G401 (cell line): Measurements from ENCODE around the gene SLC35E2B. TPM values are rescaled to one million over a fixed set of nuclear protein-coding genes. Genes with fewer than 3 reads are reported as not detected.
A peak's percentile ranks its signal among the peaks of the same experiment; 100 is the strongest.
"Not testable (repeated sequence)": the region's sequence is repeated elsewhere in the genome, so short reads cannot be mapped to it uniquely, and the experiment has no call there.

Source experiments
- DNase-seq: peaks from one replicate; pipeline ENCODE4 v3.0.0-alpha.2; 2015; ENCODE audit warnings: low spot score
- in situ Hi-C: cut with HindIII; loops from 2 replicates; pipeline ENCODE4 v1.10.0; 2016; ENCODE audit warnings: low sequenced_read_pairs, mixed read lengths
- total RNA-seq: library from RNA; depleted of rRNA; stranded (reverse); fragments of >200 nt; shearing (Covaris generic); gene quantifications from 2 replicates; pipeline ENCODE4 v1.2.3, GENCODE V29; 2014

SLC35E2B gene
- total RNA-seq, 1 experiment from 2014 or later, result 25.2 TPM

GRCh38 chr1:1678581-1679380 lies 13.8 kb downstream of the SLC35E2B start:
- in situ Hi-C loops, result no loop called here
- DNase-seq, result no peak

DNA sequence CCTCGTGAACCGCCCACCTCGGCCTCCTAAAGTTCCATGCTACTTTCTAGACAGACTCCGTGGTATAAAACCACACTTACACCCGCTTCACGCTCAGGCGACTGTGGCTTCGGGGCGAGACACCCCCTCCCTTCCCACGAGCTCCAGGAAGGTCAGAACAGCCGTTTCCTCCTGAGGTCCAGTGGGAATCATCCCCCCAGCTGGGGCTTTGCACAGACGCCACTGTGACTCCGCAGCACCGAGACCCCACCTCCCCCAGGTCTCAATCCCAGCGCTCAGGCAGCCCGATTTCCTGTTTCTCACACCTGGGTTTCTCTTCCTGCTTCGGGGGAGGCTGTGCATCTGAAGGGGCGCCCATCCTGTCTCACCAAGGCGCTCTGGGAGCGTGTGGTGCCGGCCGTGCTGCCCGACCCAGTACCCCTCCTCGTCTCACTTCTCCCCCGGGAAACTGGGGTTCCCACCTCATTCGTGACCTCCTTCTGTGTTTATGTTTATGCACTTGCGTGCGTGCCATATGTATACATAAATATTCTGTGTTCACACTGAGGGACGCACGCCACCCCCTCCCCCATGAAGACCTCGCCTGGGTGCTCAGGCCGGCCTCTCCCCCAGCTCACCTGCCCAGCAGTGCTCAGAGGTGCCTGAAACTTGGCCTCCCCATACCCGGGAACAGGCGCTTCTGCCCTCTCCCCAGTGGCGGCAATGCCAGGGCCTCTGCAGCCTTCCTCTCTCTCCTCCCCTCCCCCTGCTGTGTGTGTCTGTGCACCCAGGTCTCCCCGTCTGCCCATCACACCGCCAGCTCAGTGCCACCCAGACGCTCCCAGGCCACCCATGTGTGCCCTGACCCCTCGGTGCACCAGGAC lies 14.6 kb downstream of the SLC35E2B start:
- DNase-seq, result no peak
- in situ Hi-C loops, result no loop called here

GRCh38 chr1:1676087-1676486 lies 16.5 kb downstream of the SLC35E2B start:
- peak; percentile 12 for DNase-seq
- in situ Hi-C loops, result not testable (repeated sequence)

GRCh38 chr1:1675218-1675617 lies 17.4 kb downstream of the SLC35E2B start:
- in situ Hi-C loops, DNase-seq: not testable (repeated sequence)

GRCh38 chr1:1674806-1675205 lies 17.8 kb downstream of the SLC35E2B start:
- in situ Hi-C loops, DNase-seq: not testable (repeated sequence)

GRCh38 chr1:1672181-1672965 lies 20.2 kb downstream of the SLC35E2B start:
- in situ Hi-C loops, result no loop called here
- DNase-seq, result no peak

GRCh38 chr1:1671365-1672119 lies 21.1 kb downstream of the SLC35E2B start:
- no peak for DNase-seq
- in situ Hi-C loops, result no loop called here

- no peak for DNase-seq
- in situ Hi-C loops, result no loop called here
Measured at GRCh38 chr1:1670866-1671265, 21.7 kb downstream of the SLC35E2B start.

DNA sequence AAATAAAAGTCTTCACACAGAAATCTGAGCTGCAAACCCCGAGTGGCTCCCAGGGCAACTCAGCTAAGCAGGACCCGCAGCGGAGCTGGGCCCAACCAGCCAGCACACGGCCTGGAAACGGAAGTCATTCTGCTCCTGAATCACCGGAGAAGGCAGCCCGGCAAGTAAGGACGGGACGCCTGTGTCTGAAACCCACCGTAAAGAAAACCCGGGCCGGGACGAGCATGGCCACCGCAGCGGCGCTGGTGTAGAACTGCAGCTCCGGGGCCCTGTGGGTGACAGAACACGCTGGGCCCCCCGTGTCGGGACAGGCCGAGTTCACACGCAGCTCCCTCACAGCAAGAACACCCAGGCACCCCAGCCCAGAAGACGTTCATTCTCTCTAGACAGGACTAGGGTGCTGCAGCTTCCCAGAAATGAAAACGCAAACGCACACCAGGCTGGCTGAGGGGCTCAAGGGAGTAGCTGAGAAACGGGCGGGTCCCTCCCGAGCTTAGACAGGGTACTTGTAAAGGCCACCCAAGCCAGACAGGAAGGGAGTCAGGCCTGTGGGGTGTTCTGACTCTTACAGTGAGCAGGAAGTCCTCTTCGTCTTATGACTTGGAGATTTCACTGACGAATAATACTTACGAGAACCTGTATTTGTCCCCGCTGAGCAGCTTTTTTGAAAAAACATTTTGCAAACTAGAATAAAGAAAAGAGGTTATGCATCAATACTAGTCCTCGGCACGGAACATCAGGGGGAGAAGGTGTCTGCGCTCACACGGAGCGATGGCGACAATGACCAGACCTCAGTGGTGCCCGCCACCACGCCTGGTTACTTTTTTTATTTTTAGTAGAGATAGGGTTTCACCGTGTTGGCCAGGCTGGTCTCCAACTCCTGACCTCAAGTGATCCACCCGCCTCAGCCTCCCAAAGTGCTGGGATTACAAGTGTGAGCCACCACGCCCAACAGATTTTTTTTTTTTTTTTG lies 22.8 kb downstream of the SLC35E2B start:
- DNase-seq, result no peak
- in situ Hi-C loops, result no loop called here

DNA sequence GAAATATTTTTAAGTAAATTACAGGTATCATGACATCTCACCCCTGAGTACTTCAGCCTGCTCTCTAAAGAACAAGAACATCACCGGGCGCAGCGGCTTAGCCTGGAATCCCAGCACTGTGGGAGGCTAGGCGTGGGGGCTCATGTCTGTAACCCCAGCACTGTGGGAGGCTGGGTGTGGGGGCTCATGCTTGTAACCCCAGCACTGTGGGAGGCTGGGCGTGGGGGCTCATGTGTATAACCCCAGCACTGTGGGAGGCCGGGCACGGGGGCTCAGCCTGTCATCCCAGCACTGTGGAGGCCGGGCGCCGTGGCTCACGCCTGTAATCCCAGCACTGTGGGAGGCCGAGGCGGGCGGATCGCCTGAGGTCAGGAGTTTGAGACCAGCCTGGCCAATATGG lies 26.1 kb downstream of the SLC35E2B start:
- no peak for DNase-seq
- in situ Hi-C loops, result no loop called here

DNA sequence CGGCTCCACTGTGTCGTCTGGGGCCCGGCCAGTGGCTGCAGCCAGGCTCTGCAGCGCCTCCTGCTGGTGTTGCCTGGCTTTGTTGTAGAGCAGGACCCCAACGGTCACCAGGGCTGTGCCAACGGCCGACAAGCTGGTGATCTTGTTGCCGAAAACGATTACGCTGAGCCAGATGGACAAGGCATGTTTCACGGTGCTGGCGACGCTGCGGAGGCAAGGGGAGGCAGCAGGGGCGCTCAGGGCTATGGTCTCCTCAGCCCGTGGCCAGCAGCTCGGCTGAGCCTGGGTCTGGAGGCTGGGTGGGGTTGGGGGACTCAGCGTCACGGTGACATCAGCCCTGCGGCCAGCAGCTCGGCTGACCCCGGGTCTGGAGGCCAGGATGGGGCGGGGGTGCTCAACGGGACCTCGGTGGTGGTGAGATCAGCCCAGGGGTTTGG lies 26.8 kb downstream of the SLC35E2B start:
- in situ Hi-C loops, result no loop called here
- DNase-seq, result no peak

DNA sequence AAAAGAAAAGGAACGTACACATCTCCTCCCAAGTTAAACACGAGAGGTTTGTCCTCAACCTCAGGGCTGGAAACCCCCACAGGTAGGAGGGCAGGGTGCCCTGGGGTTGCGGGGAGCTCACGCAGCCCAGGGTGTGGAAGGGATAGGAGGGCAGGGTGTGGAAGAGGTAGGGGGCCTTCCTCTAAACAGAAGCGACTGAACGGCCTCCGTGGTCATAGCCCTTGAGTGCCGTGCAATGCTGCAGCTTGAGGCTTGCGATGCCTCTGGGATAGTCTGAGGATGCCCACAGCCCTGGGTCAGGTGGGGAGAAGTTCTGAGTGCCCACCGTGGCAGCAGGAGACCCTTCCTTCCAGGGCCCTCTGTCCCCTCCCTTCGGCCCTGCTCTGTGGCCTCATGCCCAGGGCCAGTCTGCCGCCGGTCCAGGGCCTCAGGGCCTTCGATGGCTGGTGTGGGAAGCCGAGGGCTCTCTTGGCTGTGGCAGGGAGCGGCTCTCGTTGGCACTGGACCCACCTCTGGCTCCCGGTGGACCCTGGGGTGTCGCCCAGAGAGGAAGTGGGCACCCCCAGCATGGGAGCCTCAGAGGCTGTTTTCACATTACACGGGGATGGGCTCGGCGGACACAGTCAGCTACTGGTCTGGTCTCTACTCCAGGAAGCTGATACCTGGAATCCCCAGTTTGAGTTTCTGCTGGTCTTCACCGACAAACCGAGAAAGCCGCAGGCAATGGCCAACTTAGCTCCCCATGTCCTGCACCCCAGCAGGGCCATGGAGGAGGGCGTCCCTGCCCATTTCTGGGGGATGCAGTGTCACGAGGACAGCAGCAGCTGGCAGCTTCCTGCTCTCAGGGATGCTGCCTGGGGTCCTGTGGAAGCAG lies 27.4 kb downstream of the SLC35E2B start:
- in situ Hi-C loops, result no loop called here
- DNase-seq, result no peak

GRCh38 chr1:1664318-1664717 lies 28.3 kb downstream of the SLC35E2B start:
- in situ Hi-C loops, DNase-seq: not testable (repeated sequence)

DNA sequence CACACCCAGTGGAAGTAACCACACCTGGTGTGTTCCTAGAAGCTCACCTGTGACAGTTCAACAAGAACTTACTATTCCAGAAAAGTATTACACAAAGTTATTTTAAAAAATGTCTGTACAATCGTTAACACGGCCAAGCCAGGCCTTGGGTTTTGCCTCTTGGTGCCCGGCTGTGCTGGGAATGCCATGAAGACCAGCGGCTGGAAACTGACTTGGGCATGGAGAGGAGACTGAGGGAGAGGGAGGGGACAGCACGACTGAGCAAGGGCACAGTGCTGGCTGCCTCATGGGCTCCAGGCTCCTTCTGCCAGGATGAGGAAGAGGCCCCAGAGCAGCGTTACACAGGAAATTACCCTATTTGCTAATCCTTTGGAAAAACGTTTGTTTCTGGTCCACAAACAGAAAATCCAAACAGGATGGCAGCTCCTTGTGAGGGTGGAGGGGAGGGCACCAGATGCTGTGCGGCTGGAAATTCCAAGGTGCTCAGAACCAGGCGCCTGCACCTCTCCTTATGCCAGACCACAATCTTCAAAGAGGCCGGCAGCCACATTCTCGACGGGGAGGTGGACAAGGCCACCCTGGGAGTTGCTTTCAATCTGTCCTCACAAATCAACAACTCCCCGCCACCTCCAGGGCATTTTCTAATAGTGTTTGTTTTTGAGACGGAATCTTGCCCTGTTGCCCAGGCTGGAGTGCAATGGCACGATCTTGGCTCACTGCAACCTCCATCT lies 29.6 kb downstream of the SLC35E2B start:
- in situ Hi-C loops, DNase-seq: not testable (repeated sequence)

DNA sequence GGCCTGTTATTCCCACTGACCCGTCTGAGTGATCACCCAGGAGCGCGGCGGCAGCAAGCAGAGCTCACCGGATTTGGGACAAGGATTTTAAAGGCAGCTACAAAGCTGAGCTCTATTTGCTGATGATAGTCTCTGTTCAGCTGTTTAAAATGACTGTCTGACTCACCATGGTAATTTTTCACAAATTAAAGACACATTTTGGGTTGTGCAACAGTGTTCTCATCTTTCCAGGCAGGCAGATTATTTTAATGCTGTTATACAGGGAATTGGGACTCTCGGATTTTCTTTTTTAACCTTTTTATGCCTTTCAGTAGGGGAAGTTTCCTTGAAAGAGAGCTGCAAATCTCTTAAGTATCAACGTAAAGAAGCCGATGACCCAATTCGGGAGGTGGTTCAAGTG lies 30.2 kb downstream of the SLC35E2B start:
- in situ Hi-C loops, result not testable (repeated sequence)

More for the DNA sequence above, 30.2 kb downstream of the SLC35E2B start:
- DNase-seq, result not testable (repeated sequence)
